CD4-positive, alpha-beta T cell treated with Interleukin-1 beta for 1 hour (primary cell): Measurements from ENCODE around the gene TNNC2.
"Not testable (repeated sequence)": the region's sequence is repeated elsewhere in the genome, so short reads cannot be mapped to it uniquely, and the experiment has no call there.

Source experiments
- DNase-seq, 2 donors: peaks; one replicate each; pipeline ENCODE4 v3.0.0-alpha.2; 2020 to 2022

TNNC2 gene

DNA sequence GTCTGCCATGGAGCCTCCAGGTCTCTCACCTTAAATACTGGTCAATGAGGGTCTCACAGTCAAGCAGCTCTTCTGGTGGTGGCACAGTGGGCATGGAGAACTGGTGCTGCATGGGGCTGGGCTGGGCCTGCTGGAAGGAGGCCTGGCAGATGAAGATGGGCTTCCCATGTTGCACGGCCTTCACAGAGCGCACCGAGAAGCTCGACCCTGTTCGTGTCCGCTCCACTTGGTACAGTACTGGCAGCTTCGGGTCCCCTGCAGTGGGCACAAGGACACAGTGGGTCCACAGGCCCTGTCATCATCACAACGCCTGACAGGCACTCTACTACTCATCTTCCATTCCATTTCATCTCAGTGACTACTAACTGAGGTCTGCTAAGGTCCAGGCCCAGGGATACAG, 21.3 kb upstream of the TNNC2 start:
- DNase-seq = no peak

DNA sequence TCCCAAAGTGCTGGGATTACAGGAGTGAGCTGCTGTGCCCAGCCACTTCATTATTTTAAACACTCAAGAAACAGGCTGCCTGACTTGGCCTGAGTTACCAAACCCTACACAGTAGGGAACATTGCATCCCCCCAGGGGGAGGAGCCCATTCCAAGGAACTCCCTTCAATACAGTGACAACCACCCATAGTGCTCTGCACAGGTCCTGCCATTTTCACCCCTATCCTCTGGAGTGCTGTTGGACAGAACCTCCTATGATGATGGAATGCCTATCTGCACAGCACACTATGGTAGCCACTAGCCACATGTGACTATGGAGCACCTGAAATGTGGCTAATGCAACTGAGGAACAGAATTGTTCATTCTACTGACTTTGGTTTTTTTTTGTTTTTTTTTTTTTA, 18.3 kb upstream of the TNNC2 start:
- DNase-seq = no peak

DNA sequence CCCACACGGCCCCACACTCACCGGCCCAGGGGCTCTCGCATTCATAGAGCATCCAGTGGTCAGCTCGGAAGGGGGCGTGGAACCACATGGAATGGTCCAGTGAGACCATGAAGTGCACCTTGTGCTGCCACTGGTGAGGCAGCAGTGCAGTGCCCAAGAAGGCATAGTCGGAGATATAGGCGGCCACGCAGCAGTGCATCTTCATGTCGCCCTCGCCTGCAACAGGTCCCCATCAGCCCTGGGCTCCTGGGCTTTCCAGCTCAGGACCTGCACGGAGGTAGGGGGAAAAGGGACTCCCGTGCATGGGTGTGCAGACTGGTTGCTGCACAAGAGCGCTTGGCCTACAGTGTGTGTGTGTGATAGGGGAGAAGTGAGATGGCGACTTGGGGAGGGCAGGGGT, 16.4 kb upstream of the TNNC2 start:
- no peak for DNase-seq

DNA sequence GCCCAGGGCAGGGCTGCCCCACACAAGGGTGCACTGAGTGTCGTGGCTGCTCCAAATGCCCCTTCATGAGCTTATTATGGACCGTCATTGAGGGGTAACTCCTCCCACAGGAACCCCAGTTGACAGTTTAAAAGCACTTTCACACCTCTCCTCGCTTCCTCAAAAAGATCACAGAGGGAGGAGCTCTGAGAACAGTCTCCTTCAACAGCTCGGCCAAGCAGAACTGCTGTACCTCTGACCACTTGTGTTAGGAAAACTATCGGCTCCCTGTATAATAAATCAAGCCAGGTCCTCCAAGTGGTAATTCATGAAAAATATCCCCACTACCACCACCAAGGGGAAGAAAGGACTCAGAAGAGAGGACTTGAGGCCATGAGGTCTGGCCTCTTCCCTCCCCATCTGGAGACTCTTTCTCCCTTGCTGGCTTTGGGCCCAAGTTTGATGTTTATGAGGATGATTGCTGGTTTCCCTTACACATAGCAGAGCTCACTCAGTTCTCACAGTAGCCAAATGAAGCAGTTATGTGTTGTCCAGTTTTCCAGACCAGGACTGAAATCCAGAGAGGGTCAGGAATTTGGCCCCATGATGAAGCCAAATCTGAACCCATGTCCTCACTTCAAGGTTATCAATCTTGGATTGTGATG, 15.2 kb upstream of the TNNC2 start:
- DNase-seq = peak in 1 of 2 donors; percentile 20

DNA sequence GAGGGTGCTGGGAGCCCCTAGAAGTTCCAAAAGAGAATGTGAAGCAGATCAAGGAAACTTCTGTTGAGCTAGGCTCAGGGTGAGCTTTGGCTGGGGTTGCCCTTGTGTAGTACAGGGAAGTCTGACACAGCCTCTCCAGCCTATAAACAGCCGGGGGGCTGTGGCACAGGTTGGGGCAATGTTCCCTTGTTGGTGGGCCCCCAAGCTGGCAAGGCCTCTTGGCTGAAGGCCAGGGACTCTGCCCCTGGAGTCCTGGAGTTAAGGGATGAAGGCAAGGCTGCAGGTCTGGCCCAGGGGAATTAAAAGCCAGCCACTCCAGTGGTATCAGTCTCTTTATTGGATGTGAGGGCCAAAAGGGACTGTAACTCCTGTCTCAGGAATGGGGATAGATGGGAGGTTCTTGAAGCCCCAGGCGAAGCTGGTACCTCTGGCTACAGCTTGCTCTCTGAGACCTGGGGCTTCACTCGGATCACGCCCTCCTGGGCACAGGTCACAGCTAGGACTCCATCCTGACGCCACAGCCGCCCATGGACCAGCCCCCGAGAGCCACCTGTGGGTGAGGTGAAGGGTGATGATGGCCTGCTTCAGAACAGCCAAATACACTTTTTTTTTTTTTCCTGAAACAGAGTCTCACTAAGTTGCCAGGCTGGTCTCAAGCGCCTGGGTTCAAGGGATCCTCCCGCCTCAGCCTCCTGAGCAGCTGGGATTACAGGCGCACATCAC, 14.5 kb upstream of the TNNC2 start:
- no peak for DNase-seq

DNA sequence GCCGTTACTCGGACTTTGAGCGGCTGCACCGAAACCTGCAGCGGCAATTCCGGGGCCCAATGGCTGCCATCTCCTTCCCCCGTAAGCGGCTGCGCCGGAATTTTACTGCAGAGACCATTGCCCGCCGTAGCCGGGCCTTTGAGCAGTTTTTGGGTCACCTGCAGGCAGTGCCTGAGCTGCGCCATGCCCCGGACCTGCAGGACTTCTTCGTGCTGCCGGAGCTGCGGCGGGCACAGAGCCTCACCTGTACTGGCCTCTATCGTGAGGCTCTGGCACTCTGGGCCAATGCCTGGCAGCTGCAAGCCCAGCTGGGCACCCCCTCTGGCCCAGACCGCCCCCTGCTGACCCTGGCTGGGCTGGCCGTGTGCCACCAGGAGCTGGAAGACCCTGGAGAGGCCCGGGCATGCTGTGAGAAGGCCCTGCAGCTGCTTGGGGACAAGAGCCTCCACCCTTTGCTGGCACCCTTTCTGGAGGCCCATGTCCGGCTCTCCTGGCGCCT, 13.6 kb upstream of the TNNC2 start:
- no peak for DNase-seq

DNA sequence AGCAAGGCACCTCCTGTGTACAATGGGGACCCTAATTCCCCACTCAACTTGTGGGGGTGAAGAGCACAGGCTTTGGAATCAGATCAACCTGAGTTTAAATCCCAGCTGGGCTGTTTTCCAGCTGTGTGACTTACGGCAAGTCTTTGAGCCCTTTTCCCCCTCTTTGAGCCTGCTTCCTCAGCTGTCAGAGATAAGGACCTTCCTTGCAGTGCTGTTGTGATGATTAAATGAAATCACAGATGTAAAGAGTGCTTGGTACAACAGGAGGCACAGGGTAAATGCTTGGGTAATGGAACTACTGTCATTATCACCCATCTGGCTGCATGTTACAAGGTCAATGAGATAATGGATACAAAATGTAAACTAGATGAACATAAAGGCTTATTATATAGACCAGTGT, 9.7 kb upstream of the TNNC2 start:
- no peak for DNase-seq

DNA sequence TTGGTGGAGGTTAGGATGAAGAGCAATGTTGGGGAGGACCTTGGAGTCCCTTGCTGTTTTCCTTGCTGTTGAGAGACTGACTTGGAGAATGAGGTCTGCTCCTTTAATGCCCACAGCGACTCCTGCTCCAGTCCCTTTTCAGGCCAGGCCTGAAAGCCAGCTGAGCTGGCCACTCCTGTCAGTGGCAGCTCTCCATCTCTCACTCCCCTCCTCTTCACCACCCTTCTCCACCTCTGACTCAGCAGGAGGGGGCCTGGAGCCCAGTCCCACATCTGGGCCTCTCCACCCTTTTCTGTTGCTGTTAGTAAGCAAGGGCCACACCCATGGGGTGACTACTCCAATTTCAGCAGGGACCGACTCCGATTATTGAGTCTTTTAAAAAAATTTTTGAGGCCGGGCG, 8.7 kb upstream of the TNNC2 start:
- no peak for DNase-seq

DNA sequence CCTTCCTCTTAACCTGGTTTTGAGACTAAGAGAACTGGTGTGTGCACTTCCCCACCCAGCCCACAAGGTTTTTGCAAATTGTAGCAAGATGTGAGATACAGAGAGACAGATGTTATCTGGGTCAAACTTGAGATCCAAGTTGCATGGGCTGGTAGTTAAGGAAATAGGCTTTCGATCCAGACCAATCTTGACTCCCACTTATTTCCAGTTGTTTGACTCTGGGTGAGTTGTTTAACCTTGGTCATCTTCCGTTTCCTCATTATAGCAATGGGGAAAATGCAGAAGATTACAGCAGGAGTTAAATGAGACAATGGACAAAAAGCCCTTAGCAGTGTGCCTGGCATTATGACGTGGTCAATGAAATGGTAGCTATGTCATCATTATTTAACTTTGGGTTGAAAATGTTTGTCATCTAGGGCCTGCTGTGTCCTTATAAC, 8.2 kb upstream of the TNNC2 start:
- DNase-seq = no peak

DNA sequence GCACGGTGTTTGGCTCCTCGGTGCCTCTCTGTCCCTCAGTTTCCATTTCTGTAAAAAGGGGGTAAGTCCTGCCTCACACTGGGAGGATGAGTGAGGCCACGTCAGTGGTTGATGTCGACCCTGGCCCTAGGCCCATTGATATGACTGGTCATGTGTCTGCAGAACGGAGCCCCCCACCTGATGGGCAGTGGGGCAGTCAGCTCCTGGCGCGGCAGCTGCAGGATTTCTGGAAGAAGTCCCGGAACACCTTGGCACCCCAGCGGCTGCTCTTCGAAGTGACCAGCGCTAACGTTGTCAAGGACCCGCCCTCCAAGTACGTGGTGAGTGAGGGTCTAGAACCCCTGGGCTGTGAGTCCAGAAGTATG, 7.7 kb upstream of the TNNC2 start:
- no peak for DNase-seq

DNA sequence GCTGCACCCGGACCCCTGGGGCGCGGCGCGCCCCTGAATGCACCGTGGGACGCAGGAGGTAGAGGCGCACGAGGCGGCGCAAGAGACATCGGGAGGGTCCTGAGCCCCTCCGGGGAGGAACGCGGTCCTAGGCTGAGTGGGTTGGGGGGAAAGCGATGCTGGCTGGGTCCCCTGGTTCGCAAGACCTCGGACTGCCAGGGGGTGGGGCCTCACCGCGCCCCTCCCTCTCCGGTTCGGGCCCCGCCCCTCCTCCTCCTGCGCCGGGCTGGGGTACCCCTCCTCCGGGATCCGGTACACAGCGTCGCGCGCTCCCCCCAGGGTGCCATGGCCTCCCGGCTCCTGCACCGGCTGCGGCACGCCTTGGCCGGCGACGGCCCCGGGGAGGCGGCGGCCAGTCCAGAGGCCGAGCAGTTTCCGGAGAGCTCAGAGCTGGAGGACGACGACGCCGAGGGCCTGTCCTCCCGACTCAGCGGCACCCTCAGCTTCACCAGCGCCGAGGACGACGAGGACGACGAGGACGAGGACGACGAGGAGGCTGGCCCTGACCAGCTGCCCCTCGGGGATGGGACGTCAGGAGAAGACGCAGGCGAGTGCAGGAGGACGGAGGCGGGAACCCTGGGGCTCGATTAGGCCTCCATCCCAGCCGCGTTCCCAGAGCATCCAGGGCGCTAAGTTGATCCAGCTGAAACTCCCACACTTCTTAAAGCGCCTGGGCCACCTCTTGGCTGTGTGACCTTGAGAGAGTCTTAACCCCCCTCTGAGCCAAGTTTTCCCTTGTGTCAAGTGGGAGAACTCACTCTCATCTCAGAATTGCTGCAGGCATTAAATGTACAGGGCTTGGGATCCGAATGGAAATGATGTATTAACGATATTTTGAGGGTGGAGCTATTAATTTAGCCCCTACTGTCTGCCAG, 7.0 kb upstream of the TNNC2 start:
- DNase-seq = peak; percentile 47 to 48

DNA sequence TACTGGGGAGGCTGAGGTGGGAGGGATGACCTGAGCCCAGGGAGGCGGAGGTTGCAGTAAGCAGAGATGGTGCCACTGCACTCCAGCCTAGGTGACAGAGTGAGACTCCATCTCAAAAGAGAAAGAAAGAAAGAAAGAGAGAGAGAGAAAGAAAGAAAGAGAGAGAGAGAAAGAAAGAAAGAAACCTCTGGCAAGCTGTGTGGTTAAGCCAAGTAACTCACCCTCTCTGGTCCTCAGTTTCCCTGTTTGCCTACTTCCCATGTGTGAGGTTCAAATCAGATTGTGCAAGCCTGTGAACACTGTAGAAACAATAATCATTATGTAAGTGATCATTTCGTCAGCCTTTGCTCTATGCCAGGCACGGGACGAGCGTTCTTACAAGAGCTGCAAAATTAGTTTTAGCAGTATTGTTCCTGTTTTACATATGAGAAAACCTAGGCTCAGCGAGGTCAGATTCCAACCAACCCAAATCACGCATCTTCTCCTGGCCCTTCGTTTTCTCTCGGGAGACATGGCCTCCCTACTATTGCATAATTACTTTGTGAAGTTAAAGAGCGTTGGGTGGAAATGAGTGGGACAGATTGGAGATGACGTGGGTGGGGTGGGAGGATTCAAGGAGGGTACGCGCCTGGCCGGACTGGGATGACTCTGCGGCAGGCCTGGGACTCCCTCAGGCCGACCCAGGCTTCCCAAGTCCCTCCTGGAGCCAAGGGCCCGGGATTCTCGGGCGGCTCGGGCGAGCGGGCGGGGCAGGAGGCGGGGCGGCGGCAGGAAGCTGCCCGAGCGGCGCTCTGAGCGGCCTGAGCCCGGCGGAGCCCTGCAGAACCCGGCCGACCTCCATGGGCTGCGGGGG, 6.1 kb upstream of the TNNC2 start, which contains the start of gene SNX21:
SNX21 (plus strand) TSS at position 770 of the 853 bp plus-strand sequence. CDS start 121 bp downstream, outside the sequence.
- DNase-seq = peak; percentile 6 to 22

DNA sequence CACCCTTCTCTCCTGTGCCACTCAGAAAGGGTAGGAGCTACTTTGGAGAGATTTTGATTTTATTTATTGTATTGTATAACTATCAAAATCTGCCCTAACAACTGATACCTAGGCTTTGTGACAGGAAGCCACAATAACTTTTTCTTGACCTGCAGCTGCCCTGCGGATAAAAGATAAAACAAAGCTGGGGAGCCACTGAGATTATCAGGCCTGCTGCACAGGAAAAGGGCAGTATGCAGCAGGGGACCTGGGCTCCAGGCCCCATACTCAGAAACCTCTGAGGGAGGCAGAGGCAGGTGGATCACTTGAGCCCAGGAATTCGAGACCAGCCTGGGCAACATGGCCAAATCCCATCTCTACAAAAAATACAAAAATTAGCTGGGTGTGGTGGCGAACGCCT, 5.5 kb upstream of the TNNC2 start:
- DNase-seq = no peak

DNA sequence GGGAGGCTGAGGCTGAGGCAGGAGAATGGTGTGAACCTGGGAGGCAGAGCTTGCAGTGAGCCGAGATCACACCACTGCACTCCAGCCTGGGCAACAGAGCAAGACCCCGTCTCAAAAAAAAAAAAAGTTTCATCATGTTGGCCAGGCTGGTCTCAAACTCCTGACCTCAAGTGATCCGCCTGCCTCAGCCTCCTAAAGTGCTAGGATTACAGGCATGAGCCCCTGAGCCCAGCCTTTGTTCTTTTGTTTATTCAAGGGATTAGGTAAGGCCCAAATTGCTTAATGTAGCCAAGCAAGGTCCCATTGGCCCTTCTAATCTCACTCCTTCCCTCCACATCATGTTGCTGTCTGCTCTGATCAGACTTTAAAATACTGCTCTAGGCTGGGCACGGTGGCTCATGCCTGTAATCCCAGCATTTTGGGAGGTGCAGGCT, 2.6 kb upstream of the TNNC2 start:
- not testable (repeated sequence) for DNase-seq

DNA sequence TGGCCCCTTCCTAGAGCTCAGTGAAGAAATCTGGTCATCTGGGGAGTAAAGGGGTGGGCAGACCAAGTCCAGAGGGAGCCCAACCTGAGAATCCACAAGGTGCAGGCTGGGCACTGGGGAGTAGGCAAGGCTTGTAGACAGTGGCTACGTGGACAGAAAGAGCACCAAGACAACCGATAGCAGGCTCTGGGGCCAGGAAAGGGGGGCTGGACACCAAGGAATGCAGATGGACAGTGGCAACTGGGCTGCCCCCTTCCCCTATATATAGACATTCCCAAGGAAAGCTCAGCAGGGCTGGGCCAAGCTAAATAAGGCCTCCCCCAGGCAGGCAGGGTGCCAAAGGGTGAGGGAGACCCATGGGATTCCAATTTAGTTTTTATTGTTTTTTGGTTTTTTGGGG, 1.5 kb upstream of the TNNC2 start:
- no peak for DNase-seq

DNA sequence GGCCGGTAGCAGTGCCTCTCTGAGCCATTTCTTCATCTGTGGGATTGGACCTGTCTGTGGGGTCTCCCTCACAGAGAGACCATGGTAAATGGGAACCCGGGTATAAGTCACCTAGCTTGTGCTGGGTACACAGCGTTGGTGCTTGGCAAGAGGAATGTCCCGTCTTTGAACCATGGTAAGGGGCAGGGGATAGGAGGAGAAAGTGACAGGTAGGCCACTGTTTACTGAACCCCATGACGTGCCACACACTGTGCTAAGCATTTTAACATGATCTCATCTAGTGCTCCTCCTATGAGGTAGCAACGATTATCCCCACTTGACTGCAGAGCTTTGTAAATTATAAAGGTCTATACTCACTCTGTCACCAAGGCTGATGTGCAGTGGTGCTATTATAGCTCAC, 600 bp upstream of the TNNC2 start:
- DNase-seq = no peak

DNA sequence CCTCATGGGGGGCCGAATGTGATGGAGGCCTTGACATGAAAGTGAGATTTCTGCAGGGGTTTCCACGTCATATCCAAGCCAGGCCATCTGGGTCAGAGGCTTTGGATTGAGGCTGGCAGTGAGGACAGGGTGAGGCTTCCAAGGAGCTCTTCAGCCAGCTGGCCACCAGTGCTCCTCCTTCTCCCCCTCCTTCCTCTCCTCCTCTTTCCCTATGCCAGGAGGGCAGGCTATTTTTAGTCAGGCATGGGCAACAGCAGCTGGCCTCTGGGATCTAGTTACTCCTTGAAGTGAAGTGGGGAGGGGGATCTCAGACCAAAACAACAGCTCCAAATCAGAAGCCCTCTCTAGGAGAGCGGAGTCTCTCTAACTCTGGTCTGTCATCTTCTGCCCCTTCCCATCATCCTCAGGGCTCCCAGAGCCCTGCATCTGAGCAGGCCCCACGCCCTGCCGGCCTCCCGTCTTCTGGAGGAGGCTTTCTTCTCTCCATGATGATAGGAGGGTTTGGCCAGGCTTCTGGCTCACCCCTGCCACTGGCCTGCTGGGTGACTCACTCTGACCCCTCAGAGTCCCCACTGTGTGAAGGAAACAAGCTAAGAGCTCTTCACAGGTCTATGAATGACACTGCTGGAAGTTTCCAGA, 612 bp downstream of the TNNC2 start:
- DNase-seq = no peak

DNA sequence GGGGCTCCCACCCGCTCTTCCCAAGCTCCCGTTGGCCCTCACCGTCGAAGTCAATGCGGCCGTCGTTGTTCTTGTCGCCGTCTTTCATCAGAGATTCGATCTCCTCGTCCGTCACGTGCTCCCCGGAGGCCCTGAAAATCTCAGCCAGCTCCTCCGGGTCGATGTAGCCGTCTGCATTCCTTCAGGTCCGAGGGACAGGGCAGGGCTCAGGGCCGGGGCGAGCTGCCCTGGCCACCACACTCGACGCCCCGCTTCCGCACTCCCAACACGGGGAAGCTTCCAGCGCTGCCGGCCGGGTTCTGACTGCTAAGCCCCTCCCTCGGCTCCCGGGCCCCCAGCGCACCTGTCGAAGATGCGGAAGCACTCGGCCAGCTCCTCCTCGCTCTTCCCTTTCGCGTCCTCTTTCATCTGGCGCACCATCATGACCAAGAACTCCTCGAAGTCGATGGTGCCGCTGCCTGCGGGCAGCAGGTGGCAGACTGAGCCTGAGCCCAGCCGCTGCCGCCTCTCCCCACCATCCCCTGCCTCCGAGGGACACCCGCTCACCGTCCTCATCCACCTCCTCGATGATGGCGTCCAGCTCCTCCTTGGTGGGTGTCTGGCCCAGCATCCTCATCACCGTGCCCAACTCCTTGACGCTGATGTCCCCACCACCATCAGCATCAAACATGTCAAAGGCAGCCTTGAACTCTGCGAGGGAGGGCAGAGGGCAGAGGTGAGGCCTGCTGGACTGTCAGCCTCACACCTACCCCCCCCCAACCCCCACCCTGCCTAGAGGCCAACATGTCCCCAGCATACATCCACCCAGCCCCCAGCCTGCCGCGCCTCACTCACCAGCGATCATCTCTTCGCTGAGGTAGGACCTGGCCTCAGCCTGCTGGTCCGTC, 2.9 kb downstream of the TNNC2 start:
- DNase-seq = peak; percentile 55 to 58

DNA sequence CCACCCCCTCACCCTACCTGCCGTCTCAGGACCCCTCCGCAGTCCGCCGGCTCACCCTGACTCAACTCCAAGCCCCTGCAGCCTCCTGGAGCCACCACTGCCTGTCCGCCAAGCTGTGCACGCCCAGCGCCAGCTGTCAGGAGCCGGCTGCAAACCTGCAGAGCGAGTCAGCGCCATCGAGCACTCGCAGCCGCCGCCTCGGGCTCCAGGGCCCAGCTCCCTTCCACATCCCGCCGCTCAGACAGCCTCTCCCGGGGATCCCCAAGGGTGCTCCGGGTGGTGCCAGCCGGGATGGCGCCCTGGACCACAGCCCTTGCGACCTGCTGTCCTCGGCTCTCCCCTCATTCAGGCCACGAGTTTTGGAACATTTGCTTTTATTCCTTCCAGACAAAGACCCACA, 4.3 kb downstream of the TNNC2 start:
- DNase-seq = no peak

DNA sequence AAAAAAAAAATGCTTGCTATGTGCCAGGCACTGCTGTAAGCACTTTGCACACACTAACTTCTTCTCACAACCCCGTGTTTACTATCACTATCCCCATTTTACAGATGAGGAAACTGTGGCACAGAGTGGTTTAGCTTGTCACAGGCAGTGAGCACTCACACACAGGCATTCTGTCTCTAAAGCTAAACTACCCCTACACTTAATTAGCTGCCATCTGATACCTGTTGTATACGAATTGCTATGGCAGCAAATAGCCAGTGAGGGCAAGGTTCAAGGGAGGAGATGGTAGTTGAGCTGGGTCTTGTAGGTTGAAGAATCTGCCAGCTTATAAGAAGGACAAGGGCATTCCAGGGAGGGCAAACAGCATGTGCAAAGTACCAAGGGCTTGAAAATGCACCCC, 5.2 kb downstream of the TNNC2 start:
- DNase-seq = no peak

DNA sequence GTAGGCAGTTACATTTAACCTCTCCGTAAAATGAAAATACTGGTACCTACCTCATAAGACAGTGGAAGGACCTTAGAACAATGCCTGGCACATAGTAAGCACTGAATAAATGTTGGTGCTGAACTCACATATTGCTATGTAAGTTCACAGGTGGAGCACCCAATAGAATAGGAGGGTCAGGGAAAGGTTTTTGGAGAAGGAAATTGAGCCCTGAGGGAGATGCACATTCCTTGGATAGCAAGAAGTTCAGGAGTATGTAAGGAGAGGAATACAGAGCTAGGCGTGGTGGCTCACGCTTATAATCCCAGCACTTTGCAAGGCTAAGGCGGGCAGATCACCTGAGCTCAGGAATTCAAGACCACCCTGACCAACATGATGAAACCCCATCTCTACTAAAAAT, 7.6 kb downstream of the TNNC2 start:
- no peak for DNase-seq
